GM12875 (cell line): Measurements from ENCODE around the gene TMCC1.

ENCODE experiments used
- H3K4me3 ChIP-seq: one replicate; pipeline ENCODE4 v1.5.1; 2011; ENCODE audit warnings: low read depth, low read length, control low read depth
- CTCF ChIP-seq: IDR thresholded peaks from 2 replicates; pipeline ENCODE4 v1.5.1; 2011; ENCODE audit warnings: low read depth, mild to moderate bottlenecking, control low read depth, inconsistent platforms, low read length, moderate library complexity, borderline replicate concordance; ENCODE audit not compliant: insufficient read depth

TMCC1 gene

GRCh38 chr3:129715854-129716253 lies 177.7 kb downstream of the TMCC1 start:
- H3K4me3 ChIP-seq = no peak overlapping the region
- no peak for TF ChIP-seq CTCF

- H3K4me3 ChIP-seq = no peak overlapping the region
- TF ChIP-seq CTCF = no peak
Observed at GRCh38 chr3:129708328-129708861, 185.1 kb downstream of the TMCC1 start.

GRCh38 chr3:129705274-129705673 lies 188.2 kb downstream of the TMCC1 start:
- TF ChIP-seq CTCF = no peak

DNA sequence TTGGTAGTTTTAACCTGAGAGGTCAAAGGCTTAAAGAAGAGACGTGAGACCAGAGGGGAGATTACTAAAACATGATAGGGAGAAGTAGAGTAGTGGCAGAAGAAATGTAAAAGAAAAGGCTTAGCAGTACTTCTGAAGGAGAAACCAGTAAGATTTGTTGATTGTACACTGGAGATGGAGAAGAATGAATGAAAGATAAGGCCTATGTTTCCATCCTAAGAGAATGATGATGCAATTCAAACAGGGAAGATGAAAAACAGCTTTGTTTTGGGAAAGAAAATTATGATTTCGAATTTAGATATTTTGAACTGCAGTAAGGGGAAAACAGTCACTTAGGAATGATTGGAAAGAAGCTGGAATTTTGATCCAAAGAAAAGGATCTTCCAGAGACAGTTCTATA lies 189.6 kb downstream of the TMCC1 start:
- no peak for TF ChIP-seq CTCF

More at GRCh38 chr3:129705274-129705673, 188.2 kb downstream of the TMCC1 start:
- H3K4me3 ChIP-seq = no peak overlapping the region

GRCh38 chr3:129702934-129703712 lies 190.4 kb downstream of the TMCC1 start:
- no peak for TF ChIP-seq CTCF

More for the DNA sequence above, 189.6 kb downstream of the TMCC1 start:
- H3K4me3 ChIP-seq = no peak overlapping the region

DNA sequence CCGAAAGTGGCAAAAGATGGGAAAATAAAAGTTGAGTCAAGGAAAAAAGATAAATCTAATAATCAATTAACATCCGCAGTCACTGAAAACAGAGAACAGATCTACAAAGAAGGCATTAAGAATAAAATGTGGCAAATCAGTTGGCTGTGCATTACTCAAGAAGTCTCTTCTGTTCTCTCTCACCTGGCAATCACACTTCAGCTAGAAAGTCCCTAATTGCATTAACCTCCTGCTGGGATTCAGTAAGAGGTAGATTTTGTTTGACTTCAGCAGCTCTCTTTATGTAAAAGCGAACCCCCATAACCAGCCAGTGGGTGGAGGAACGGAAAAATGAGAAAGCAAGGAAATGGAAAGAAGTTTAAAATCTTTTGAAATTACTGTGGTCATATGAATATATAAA lies 192.3 kb downstream of the TMCC1 start:
- no peak for TF ChIP-seq CTCF
- no peak overlapping the region for H3K4me3 ChIP-seq

More at GRCh38 chr3:129702934-129703712, 190.4 kb downstream of the TMCC1 start:
- H3K4me3 ChIP-seq = no peak overlapping the region

DNA sequence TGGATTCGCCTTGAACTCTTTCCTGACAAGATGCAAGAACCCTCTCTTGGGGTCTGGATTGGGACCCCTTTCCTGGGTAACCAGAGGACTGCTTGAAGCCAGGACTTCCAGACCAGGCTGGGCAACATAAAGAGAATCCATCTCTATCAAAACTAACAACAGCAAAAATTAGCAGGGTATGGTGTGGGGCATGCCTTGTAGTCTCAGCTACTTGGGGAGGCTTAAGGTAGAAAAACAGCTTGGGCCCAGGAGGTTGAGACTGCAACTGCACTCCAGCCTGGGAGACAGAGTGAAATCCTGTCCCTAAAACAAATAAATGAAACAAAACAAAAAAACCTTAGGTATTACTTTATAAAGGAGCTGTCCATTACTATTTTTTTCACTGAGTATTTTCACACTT lies 193.9 kb downstream of the TMCC1 start:
- TF ChIP-seq CTCF = no peak
- no peak overlapping the region for H3K4me3 ChIP-seq
